ENCODE measurements around the gene NOC4L. TPM values are rescaled to one million over a fixed set of nuclear protein-coding genes. Genes with fewer than 3 reads are reported as not detected.

The NOC4L gene
- total RNA-seq, 1 donor from 2014 or later = 25.0 TPM

GRCh38 chr12:132170094-132170636 lies 25.9 kb downstream of the NOC4L start:
- DNase-seq (ENCODE audit: low spot score) = no peak

GRCh38 chr12:132170637-132171292 lies 26.5 kb downstream of the NOC4L start:
- DNase-seq (ENCODE audit: low spot score) = no peak

- no peak for DNase-seq (ENCODE audit: low spot score)
Observed at GRCh38 chr12:132171293-132171967, 27.2 kb downstream of the NOC4L start.

GRCh38 chr12:132171968-132172521 lies 27.8 kb downstream of the NOC4L start:
- no peak for DNase-seq (ENCODE audit: low spot score)

- DNase-seq (ENCODE audit: low spot score) = no peak
Observed at GRCh38 chr12:132172619-132173018, 28.4 kb downstream of the NOC4L start.

GRCh38 chr12:132173135-132174014 lies 29.1 kb downstream of the NOC4L start:
- no peak for DNase-seq (ENCODE audit: low spot score)

- no peak for DNase-seq (ENCODE audit: low spot score)
Observed at GRCh38 chr12:132174015-132174838, 30.0 kb downstream of the NOC4L start.

- no peak for DNase-seq (ENCODE audit: low spot score)
Observed at GRCh38 chr12:132174839-132175490, 30.7 kb downstream of the NOC4L start.

- no peak for DNase-seq (ENCODE audit: low spot score)
Observed at GRCh38 chr12:132175496-132176384, 31.5 kb downstream of the NOC4L start.

GRCh38 chr12:132176385-132176919 lies 32.2 kb downstream of the NOC4L start:
- no peak for DNase-seq (ENCODE audit: low spot score)

GRCh38 chr12:132176920-132177551 lies 32.8 kb downstream of the NOC4L start:
- no peak for DNase-seq (ENCODE audit: low spot score)

GRCh38 chr12:132178316-132178715 lies 34.1 kb downstream of the NOC4L start:
- no peak for DNase-seq (ENCODE audit: low spot score)

GRCh38 chr12:132178801-132179401 lies 34.6 kb downstream of the NOC4L start:
- no peak for DNase-seq (ENCODE audit: low spot score)

- DNase-seq (ENCODE audit: low spot score) = no peak
Observed at GRCh38 chr12:132179431-132180362, 35.4 kb downstream of the NOC4L start.

- DNase-seq (ENCODE audit: low spot score) = no peak
Observed at GRCh38 chr12:132180648-132181546, 36.6 kb downstream of the NOC4L start.

- DNase-seq (ENCODE audit: low spot score) = no peak
Observed at GRCh38 chr12:132181570-132182200, 37.4 kb downstream of the NOC4L start.
